Panc1 (cell line): Measurements from ENCODE around the gene CHD6.

ENCODE experiments used
- POLR2AphosphoS5 ChIP-seq: IDR thresholded peaks from 2 replicates; pipeline ENCODE4 v1.6.1; 2012; ENCODE audit warnings: mild to moderate bottlenecking, low read depth, low read length, moderate library complexity
- REST ChIP-seq, 2 experiments: IDR thresholded peaks; 2 replicates each; pipeline ENCODE4 v1.6.1; 2011 to 2012; ENCODE audit warnings: low read depth in 2 of 2, control low read depth in 1 of 2, low read length in 1 of 2, mild to moderate bottlenecking in 1 of 2, moderate library complexity in 1 of 2; ENCODE audit not compliant: insufficient read depth in 1 of 2
- SIN3A ChIP-seq: IDR thresholded peaks from 2 replicates; pipeline ENCODE4 v1.6.1; 2012; ENCODE audit warnings: low read depth, mild to moderate bottlenecking, low read length, moderate library complexity, borderline replicate concordance; ENCODE audit not compliant: insufficient read depth
- TCF7L2 ChIP-seq: IDR thresholded peaks from 2 replicates; pipeline ENCODE4 v1.6.1; 2011; ENCODE audit warnings: mild to moderate bottlenecking, low read depth, low read length, inconsistent platforms
- TF ChIP-seq, protein P1 (sequence below): fragments of 450-650 bp; IDR thresholded peaks from 2 replicates; pipeline ENCODE4 v1.5.1; 2017; ENCODE audit warnings: mild to moderate bottlenecking

- TF ChIP-seq, protein P1, sequence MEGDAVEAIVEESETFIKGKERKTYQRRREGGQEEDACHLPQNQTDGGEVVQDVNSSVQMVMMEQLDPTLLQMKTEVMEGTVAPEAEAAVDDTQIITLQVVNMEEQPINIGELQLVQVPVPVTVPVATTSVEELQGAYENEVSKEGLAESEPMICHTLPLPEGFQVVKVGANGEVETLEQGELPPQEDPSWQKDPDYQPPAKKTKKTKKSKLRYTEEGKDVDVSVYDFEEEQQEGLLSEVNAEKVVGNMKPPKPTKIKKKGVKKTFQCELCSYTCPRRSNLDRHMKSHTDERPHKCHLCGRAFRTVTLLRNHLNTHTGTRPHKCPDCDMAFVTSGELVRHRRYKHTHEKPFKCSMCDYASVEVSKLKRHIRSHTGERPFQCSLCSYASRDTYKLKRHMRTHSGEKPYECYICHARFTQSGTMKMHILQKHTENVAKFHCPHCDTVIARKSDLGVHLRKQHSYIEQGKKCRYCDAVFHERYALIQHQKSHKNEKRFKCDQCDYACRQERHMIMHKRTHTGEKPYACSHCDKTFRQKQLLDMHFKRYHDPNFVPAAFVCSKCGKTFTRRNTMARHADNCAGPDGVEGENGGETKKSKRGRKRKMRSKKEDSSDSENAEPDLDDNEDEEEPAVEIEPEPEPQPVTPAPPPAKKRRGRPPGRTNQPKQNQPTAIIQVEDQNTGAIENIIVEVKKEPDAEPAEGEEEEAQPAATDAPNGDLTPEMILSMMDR = no peak
- no peak for TF ChIP-seq POLR2AphosphoS5
- TF ChIP-seq SIN3A = no peak
- no peak for TF ChIP-seq REST (IDR thresholded peaks at IDR 0.05; ENCODE audit: insufficient read depth in 1 of 2, low read depth in 2 of 2, low read length in 1 of 2)
- no peak for TF ChIP-seq TCF7L2
Measured at GRCh38 chr20:41533537-41534136, 84.5 kb downstream of the CHD6 start.
